Right lobe of liver (tissue), 4 donors: ENCODE results near the gene ANKLE2.

ENCODE experiments used
- POLR2A ChIP-seq: fragments of 450-650 bp; IDR thresholded peaks from one replicate; pipeline ENCODE4 v1.6.1; 2017; ENCODE audit warnings: antibody characterized with exemption, mild to moderate bottlenecking
- TF ChIP-seq, protein P1 (sequence below), 4 donors: fragments of 200-600 bp in 3 of 4; fragments of 450-650 bp in 1 of 4; IDR thresholded peaks; one replicate each; pipeline versions ENCODE4 v1.5.1 to v1.8.0; 2016 to 2022; ENCODE audit warnings: antibody characterized with exemption in 4 of 4, mild to moderate bottlenecking in 2 of 4
- donor health status: DM: no; HTN: no; CAD: no.
- donor health status: DM: no; HTN: no; CAD: no.
- donor health status: DM: no; HTN: yes; CAD: no.

DNA sequence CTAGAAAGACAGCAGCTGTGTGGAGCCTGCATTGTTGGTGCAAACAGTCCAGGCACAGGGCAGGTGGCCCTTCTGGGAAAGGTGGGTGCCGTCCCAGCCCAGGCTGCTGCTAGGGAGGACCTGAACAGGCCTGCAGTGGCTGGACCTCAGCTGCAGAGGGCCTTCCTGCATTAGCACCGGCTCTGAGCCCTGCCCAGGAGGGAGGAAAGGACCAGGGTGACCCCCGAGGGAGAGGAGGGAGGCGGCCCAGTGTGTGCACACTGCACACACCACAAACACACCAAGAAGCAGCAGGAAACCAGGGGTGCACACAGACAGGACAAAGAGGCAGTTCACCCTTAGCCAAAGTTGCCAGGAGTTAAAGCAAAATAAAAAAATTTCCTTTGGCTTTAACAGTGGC, 59.0 kb downstream of the ANKLE2 start:
- TF ChIP-seq, protein P1, sequence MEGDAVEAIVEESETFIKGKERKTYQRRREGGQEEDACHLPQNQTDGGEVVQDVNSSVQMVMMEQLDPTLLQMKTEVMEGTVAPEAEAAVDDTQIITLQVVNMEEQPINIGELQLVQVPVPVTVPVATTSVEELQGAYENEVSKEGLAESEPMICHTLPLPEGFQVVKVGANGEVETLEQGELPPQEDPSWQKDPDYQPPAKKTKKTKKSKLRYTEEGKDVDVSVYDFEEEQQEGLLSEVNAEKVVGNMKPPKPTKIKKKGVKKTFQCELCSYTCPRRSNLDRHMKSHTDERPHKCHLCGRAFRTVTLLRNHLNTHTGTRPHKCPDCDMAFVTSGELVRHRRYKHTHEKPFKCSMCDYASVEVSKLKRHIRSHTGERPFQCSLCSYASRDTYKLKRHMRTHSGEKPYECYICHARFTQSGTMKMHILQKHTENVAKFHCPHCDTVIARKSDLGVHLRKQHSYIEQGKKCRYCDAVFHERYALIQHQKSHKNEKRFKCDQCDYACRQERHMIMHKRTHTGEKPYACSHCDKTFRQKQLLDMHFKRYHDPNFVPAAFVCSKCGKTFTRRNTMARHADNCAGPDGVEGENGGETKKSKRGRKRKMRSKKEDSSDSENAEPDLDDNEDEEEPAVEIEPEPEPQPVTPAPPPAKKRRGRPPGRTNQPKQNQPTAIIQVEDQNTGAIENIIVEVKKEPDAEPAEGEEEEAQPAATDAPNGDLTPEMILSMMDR (IDR thresholded peaks at IDR 0.05), result no peak
- TF ChIP-seq POLR2A, result no peak
